HepG2 (cell line): ENCODE data around the gene ANKRD27. TPM values are rescaled to one million over a fixed set of nuclear protein-coding genes. Genes with fewer than 3 reads are reported as not detected.

Experiments
- CREM ChIP-seq, 2 experiments: sonication (generic) in 1 of 2; formaldehyde crosslinking in 1 of 2; IDR thresholded peaks; 2 replicates each; pipeline versions ENCODE4 v1.4.0 to v1.6.1; 2016 to 2020; ENCODE audit warnings: antibody characterized with exemption in 1 of 2, mild to moderate bottlenecking in 1 of 2, missing genetic modification reagents in 1 of 2
- CSRNP2 ChIP-seq: sonication (generic); formaldehyde crosslinking; conservative IDR thresholded peaks from 2 replicates; pipeline ENCODE4 v1.8.0; 2022; ENCODE audit warnings: low read depth, missing genetic modification reagents
- FOSL2 ChIP-seq: sonication (generic); formaldehyde crosslinking; IDR thresholded peaks from 2 replicates; pipeline ENCODE4 v1.4.0; 2020; ENCODE audit warnings: missing genetic modification reagents
- FOXJ3 ChIP-seq: sonication (generic); formaldehyde crosslinking; IDR thresholded peaks from 2 replicates; pipeline ENCODE4 v1.4.0; 2020; ENCODE audit warnings: missing genetic modification reagents, mild to moderate bottlenecking, borderline replicate concordance
- HDAC2 ChIP-seq: sonication (generic); formaldehyde crosslinking; IDR thresholded peaks from 2 replicates; pipeline ENCODE4 v1.4.0; 2020; ENCODE audit warnings: missing genetic modification reagents
- HMG20B ChIP-seq: conservative IDR thresholded peaks from 2 replicates; pipeline ENCODE4 v1.6.1; 2016; ENCODE audit warnings: missing genetic modification reagents, missing compliant biosample characterization
- HMGA1 ChIP-seq: sonication (generic); formaldehyde crosslinking; conservative IDR thresholded peaks from 2 replicates; pipeline ENCODE4 v1.4.0; 2020; ENCODE audit warnings: missing genetic modification reagents
- MATR3 ChIP-seq: sonication (generic); formaldehyde crosslinking; IDR thresholded peaks from 2 replicates; pipeline ENCODE4 v1.4.0; 2020; ENCODE audit warnings: missing genetic modification reagents
- MBD4 ChIP-seq: IDR thresholded peaks from 2 replicates; pipeline ENCODE4 v1.6.1; 2012; ENCODE audit warnings: low read length, inconsistent platforms, borderline replicate concordance
- NR3C1 ChIP-seq: sonication (generic); formaldehyde crosslinking; IDR thresholded peaks from 2 replicates; pipeline ENCODE4 v1.4.0; 2020; ENCODE audit warnings: missing genetic modification reagents
- RARA ChIP-seq: IDR thresholded peaks from 2 replicates; pipeline ENCODE4 v1.6.1; 2016; ENCODE audit warnings: missing genetic modification reagents, missing compliant biosample characterization
- REPIN1 ChIP-seq: sonication (generic); formaldehyde crosslinking; IDR thresholded peaks from 2 replicates; pipeline ENCODE4 v1.8.0; 2022; ENCODE audit warnings: missing genetic modification reagents, low read depth, mild to moderate bottlenecking, borderline replicate concordance
- SALL1 ChIP-seq: sonication (generic); formaldehyde crosslinking; IDR thresholded peaks from 2 replicates; pipeline ENCODE4 v1.8.0; 2022; ENCODE audit warnings: mild to moderate bottlenecking, missing genetic modification reagents
- SCMH1 ChIP-seq: sonication (generic); formaldehyde crosslinking; IDR thresholded peaks from 2 replicates; pipeline ENCODE4 v1.9.0; 2021; ENCODE audit warnings: missing genetic modification reagents, mild to moderate bottlenecking, borderline replicate concordance
- TBX3 ChIP-seq: fragments of 450-650 bp; IDR thresholded peaks from 2 replicates; pipeline ENCODE4 v1.6.1; 2017; ENCODE audit warnings: antibody characterized with exemption, mild to moderate bottlenecking, inconsistent platforms, borderline replicate concordance
- ZBTB33 ChIP-seq: sonication (generic); formaldehyde crosslinking; IDR thresholded peaks from 2 replicates; pipeline ENCODE4 v1.4.0; 2020; ENCODE audit warnings: missing genetic modification reagents
- ZBTB39 ChIP-seq: sonication (generic); formaldehyde crosslinking; IDR thresholded peaks from 2 replicates; pipeline ENCODE4 v1.5.0; 2020; ENCODE audit warnings: missing genetic modification reagents
- ZFP62 ChIP-seq: sonication (generic); formaldehyde crosslinking; IDR thresholded peaks from 2 replicates; pipeline ENCODE4 v1.4.0; 2020; ENCODE audit warnings: missing genetic modification reagents
- ZNF251 ChIP-seq: sonication (generic); formaldehyde crosslinking; IDR thresholded peaks from 2 replicates; pipeline ENCODE4 v1.9.0; 2021; ENCODE audit warnings: mild to moderate bottlenecking, missing genetic modification reagents
- ZNF331 ChIP-seq: sonication (generic); formaldehyde crosslinking; IDR thresholded peaks from 2 replicates; pipeline ENCODE4 v1.4.0; 2020; ENCODE audit warnings: missing genetic modification reagents
- ZNF350 ChIP-seq: sonication (generic); formaldehyde crosslinking; IDR thresholded peaks from 2 replicates; pipeline ENCODE4 v1.4.0; 2020; ENCODE audit warnings: mild to moderate bottlenecking, low read depth, missing genetic modification reagents, borderline replicate concordance
- polyA plus RNA-seq, 8 experiments: library from polyadenylated mRNA; depleted of rRNA in 3 of 8; stranded (reverse) in 7 of 8; unstranded in 1 of 8; fragments of >200 nt; fragmentation: Illumina TruSeq in 4 of 8; extraction: Trizol in 4 of 8; gene quantifications; 2 replicates each; pipeline versions ENCODE4 v1.2.1 to v1.2.3, GENCODE V29; 2011 to 2016; ENCODE audit warnings: low read depth in 4 of 8, missing spikeins in 1 of 8, mixed read lengths in 1 of 8; ENCODE audit not compliant: insufficient read depth in 1 of 8
- total RNA-seq, 5 experiments: library from RNA; depleted of rRNA; stranded (reverse); fragments of >200 nt; fragmentation: Illumina TruSeq; extraction: Trizol; gene quantifications; 2 replicates each; pipeline ENCODE4 v1.2.3, GENCODE V29; 2016; ENCODE audit warnings: low read depth in 1 of 5
- TF ChIP-seq, protein P1 (sequence below): sonication (generic); formaldehyde crosslinking; IDR thresholded peaks from 2 replicates; pipeline ENCODE4 v1.5.1; 2020; ENCODE audit warnings: missing genetic modification reagents, mild to moderate bottlenecking, borderline replicate concordance
- TF ChIP-seq, protein P2 (sequence below): sonication (generic); formaldehyde crosslinking; IDR thresholded peaks from 2 replicates; pipeline ENCODE4 v1.4.0; 2020; ENCODE audit warnings: missing genetic modification reagents

ANKRD27 gene
- total and polyA plus RNA-seq, 2 of the 13 experiments (the other 11 are each of a cell fraction or from before 2014, with no cell fraction given): 22.2 to 23.7 TPM

- no peak for TF ChIP-seq CSRNP2 (CRISPR knock-in tag)
- no peak for TF ChIP-seq ZFP62 (CRISPR knock-in tag)
- TF ChIP-seq, protein P1, sequence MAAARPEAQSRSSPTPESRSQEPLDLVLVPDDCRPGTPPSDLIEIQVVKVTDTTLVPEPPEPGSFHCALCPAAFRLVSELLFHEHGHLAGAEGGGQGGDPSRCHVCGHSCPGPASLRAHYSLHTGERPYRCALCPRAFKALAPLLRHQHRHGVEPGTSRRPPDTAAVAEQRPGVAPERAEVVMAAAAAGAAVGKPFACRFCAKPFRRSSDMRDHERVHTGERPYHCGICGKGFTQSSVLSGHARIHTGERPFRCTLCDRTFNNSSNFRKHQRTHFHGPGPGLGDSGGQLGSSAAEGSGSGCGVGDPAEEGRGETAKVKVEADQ (CRISPR knock-in tag): no peak
- peak; percentile 59; the same call in 1 of the 2 replicates for TF ChIP-seq REPIN1 (CRISPR knock-in tag)
- peak; percentile 81 for TF ChIP-seq HDAC2 (CRISPR knock-in tag)
- TF ChIP-seq ZNF251: no peak
- TF ChIP-seq ZNF331 (CRISPR knock-in tag): peak; percentile 22; the same call in 1 of the 2 replicates
- peak; percentile 67 for TF ChIP-seq RARA (CRISPR knock-in tag)
- TF ChIP-seq MBD4: no peak
- no peak for TF ChIP-seq MATR3 (CRISPR knock-in tag)
- no peak for TF ChIP-seq ZBTB33 (CRISPR knock-in tag)
- TF ChIP-seq NR3C1 (CRISPR knock-in tag): no peak
- no peak for TF ChIP-seq HMGA1 (CRISPR knock-in tag)
- TF ChIP-seq CREM (IDR thresholded peaks at IDR 0.05): peak; percentile 23; the same call in 1 of the 2 replicates
- no peak for TF ChIP-seq CREM (CRISPR knock-in tag; IDR thresholded peaks at IDR 0.05)
- TF ChIP-seq SALL1 (CRISPR knock-in tag): 0 out of 2 replicates have a peak, but pooled peaks have one; percentile 12
- 0 out of 2 replicates have a peak, but pooled peaks have one; percentile 17 for TF ChIP-seq FOSL2 (CRISPR knock-in tag)
- TF ChIP-seq HMG20B (CRISPR knock-in tag): peak; percentile 96
- peak; percentile 93; the same call in 1 of the 2 replicates for TF ChIP-seq TBX3
- TF ChIP-seq FOXJ3: peak; percentile 59; the same call in 1 of the 2 replicates
- TF ChIP-seq SCMH1 (CRISPR knock-in tag): no peak
- TF ChIP-seq ZBTB39 (CRISPR knock-in tag): no peak
- TF ChIP-seq, protein P2, sequence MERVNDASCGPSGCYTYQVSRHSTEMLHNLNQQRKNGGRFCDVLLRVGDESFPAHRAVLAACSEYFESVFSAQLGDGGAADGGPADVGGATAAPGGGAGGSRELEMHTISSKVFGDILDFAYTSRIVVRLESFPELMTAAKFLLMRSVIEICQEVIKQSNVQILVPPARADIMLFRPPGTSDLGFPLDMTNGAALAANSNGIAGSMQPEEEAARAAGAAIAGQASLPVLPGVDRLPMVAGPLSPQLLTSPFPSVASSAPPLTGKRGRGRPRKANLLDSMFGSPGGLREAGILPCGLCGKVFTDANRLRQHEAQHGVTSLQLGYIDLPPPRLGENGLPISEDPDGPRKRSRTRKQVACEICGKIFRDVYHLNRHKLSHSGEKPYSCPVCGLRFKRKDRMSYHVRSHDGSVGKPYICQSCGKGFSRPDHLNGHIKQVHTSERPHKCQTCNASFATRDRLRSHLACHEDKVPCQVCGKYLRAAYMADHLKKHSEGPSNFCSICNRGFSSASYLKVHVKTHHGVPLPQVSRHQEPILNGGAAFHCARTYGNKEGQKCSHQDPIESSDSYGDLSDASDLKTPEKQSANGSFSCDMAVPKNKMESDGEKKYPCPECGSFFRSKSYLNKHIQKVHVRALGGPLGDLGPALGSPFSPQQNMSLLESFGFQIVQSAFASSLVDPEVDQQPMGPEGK: 0 out of 2 replicates have a peak, but pooled peaks have one; percentile 17
- TF ChIP-seq ZNF350 (CRISPR knock-in tag): no peak
Observed at GRCh38 chr19:32702010-32702409, 27.0 kb upstream of the ANKRD27 start (continued).
